Left lung (tissue), 10 donors: ENCODE results near the gene PNPO. TPM values are rescaled to one million over a fixed set of nuclear protein-coding genes. Genes with fewer than 3 reads are reported as not detected.

ENCODE experiments used
- ATAC-seq: fragments of 200-7000 bp; cut with Tn5 transposase; one replicate; pipeline ENCODE4 v1.9.1; 2020; ENCODE audit warnings: moderate library complexity
- DNase-seq, 4 donors: peaks; one replicate each; pipeline ENCODE4 v3.0.0-alpha.2; 2013 to 2020
- H3K27ac ChIP-seq, 2 donors: fragments of 200-600 bp; sonication (generic) in 1 of 2; one replicate each; pipeline versions ENCODE4 v1.5.0 to v1.8.0; 2020 to 2021
- H3K27me3 ChIP-seq, 2 donors: fragments of 200-600 bp; sonication (generic) in 1 of 2; one replicate each; pipeline versions ENCODE4 v1.5.0 to v1.8.0; 2020 to 2021
- H3K36me3 ChIP-seq, 2 donors: fragments of 200-600 bp; sonication (generic) in 1 of 2; one replicate each; pipeline versions ENCODE4 v1.5.0 to v1.8.0; 2020 to 2021
- H3K4me1 ChIP-seq, 2 donors: fragments of 200-600 bp; one replicate each; pipeline ENCODE4 v1.8.0; 2021
- H3K4me3 ChIP-seq, 2 donors: fragments of 200-600 bp; sonication (generic) in 1 of 2; one replicate each; pipeline versions ENCODE4 v1.5.0 to v1.8.0; 2020 to 2021; ENCODE audit warnings: mild to moderate bottlenecking in 1 of 2
- H3K9me3 ChIP-seq, 2 donors: fragments of 200-600 bp; sonication (generic) in 1 of 2; one replicate each; pipeline versions ENCODE4 v1.5.0 to v1.8.0; 2020 to 2021
- CTCF ChIP-seq, 2 donors: fragments of 200-600 bp; sonication (generic) in 1 of 2; IDR thresholded peaks; one replicate each; pipeline versions ENCODE4 v1.5.0 to v1.8.0; 2021; ENCODE audit warnings: antibody characterized with exemption in 2 of 2
- intact Hi-C, 2 donors: fragments of 100-400 bp; cut with DNase I; formaldehyde crosslinking; loops; one replicate each; pipeline versions ENCODE4 v1.11.2 to v1.14.2; 2022
- polyA plus RNA-seq, 6 donors: library from polyadenylated mRNA; unstranded; fragments of 120-200 nt; gene quantifications; one replicate each; pipeline ENCODE4 v1.2.1, GENCODE V29; 2013; ENCODE audit not compliant: insufficient read length in 6 of 6
- total RNA-seq, 2 donors: library from RNA; stranded (reverse); fragmentation: NEBNext Ultra II Directional; extraction: Animal tissue kit (Norgen Biotek cat#: 25700); gene quantifications; one replicate each; pipeline ENCODE4 v1.2.1, GENCODE V29; 2021
- donor health status: DM: no; HTN: yes; CAD: no.
- donor health status: DM: no; HTN: no; CAD: no.

Gene PNPO
- total and polyA plus RNA-seq, 8 donors = 10.7 to 40.0 (median 13.0) TPM

DNA sequence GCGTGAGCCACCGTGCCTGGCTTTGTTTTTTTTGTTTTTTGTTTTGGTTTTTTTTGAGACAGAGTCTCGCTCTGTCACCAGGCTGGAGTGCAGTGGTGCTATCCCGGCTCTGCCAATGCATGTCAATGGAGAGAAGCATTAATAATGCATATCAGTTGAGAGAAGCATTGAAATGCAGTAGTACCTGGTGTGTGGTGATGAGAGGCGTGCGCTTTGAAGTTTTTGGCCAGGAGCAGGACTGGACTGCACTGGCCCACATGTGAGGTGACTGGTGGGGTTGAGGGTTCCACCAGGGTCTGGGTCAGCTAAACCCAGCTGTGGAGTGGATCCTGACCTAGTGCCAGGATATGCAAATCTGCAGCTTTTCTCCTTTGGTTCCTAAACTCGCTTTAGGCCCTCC, 39.9 kb upstream of the PNPO start:
- ATAC-seq (no peak), DNase-seq (no peak)
- Histone ChIP-seq H3K9me3 (no peaks in the 10 kb centered on the region), H3K36me3 (peaks cover 0 to 21% of the 10 kb centered on the region in 2 donors), H3K4me1 (peaks cover 26 to 64% of the 10 kb centered on the region in 2 donors), H3K4me3 (no peak overlapping the region), H3K27me3 (no peaks in the 10 kb centered on the region), H3K27ac (peak overlapping the region; percentile 54 to 57)
- intact Hi-C loops = no loop called here
- no peak for TF ChIP-seq CTCF (IDR thresholded peaks at IDR 0.05)

DNA sequence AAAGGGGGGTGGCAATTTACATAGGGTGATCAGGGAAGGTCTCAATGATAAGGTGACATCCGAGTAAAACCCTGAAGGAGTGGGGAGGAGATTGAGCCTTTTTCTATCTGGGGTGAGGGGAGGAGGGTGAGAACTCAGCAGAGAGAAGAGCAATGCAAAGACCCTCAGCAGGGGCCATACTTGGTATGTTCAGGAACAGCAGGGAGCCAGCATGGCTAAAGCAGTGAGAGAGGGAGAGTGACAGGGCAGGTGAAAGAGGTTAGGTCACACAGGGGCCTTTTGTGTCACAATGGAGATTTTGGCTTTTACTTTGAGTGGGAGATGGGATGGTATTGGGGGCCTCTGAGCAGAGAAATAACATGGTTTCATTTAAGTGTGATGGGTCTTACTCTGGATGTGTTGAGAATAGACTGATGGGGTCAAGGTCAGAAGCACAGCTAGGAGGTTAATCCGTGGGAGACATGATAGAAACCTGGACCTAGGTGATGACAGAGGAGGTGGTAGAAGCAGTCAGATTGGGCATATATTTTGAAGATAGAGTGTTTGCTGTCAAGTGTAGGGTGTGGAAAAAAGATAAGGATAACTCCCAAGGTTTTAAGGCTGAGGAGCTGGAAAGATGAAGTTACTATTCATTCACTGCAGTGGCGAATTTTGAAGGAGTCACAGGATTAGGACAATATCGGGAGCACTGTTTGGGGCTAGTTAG, 39.2 kb upstream of the PNPO start:
- H3K4me1 ChIP-seq = peaks cover 25 to 66% of the 10 kb centered on the region in 2 donors
- DNase-seq (no peak), ATAC-seq (no peak)
- no peak overlapping the region for H3K4me3 ChIP-seq
- intact Hi-C loops = no loop called here
- no peaks in the 10 kb centered on the region for H3K27me3 ChIP-seq
- H3K36me3 ChIP-seq = peaks cover 0 to 21% of the 10 kb centered on the region in 2 donors
- no peak overlapping the region for H3K27ac ChIP-seq
- no peak for TF ChIP-seq CTCF (IDR thresholded peaks at IDR 0.05)
- H3K9me3 ChIP-seq = no peaks in the 10 kb centered on the region

GRCh38 chr17:47905221-47905733, 36.1 kb upstream of the PNPO start:
- Histone ChIP-seq H3K27ac (peak overlapping the region; percentile 70 to 77), H3K9me3 (no peaks in the 10 kb centered on the region), H3K4me3 (no peak overlapping the region), H3K4me1 (peaks cover 15 to 51% of the 10 kb centered on the region in 2 donors), H3K27me3 (no peaks in the 10 kb centered on the region), H3K36me3 (peaks cover 0 to 6% of the 10 kb centered on the region in 2 donors)
- TF ChIP-seq CTCF (IDR thresholded peaks at IDR 0.05) = no peak
- intact Hi-C loops = no loop called here
- peak; percentile 89 for ATAC-seq
- DNase-seq = peak in 3 of 4 donors; percentile 67 to 77 (median 71)

DNA sequence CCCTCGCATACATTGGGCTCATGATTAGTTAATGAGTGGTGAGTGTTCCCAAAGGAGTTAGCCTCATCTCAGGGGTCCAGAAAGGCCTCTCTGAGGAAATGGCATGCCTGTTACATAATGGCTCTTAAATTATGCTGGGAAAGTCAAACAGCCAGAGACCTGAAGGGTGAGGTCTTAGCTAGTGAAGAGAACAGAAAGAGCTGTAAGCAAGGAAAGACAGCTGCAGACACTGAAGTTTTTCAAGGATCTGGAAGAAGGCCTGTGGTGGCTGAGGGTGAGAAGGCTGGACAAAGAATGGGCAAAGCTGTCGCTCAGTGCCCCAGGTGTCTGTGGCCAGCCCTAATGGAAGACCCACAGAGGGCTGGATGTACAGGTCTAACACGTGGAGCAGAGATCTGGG, 34.9 kb upstream of the PNPO start:
- DNase-seq (no peak), ATAC-seq (no peak)
- peaks cover 15 to 41% of the 10 kb centered on the region in 2 donors for H3K4me1 ChIP-seq
- H3K36me3 ChIP-seq = peaks cover 0 to 6% of the 10 kb centered on the region in 2 donors
- peak overlapping the region; percentile 70 to 77 for H3K27ac ChIP-seq
- no peak overlapping the region for H3K4me3 ChIP-seq
- intact Hi-C loops = no loop called here
- H3K9me3 ChIP-seq = no peaks in the 10 kb centered on the region
- no peaks in the 10 kb centered on the region for H3K27me3 ChIP-seq
- TF ChIP-seq CTCF (IDR thresholded peaks at IDR 0.05) = no peak

- Histone ChIP-seq H3K27ac (peak overlapping the region in 1 of 2 donors; percentile 51), H3K27me3 (no peaks in the 10 kb centered on the region), H3K4me1 (peaks cover 15 to 41% of the 10 kb centered on the region in 2 donors), H3K9me3 (no peaks in the 10 kb centered on the region), H3K36me3 (peaks cover 0 to 6% of the 10 kb centered on the region in 2 donors), H3K4me3 (no peak overlapping the region)
- peak; percentile 11 for ATAC-seq
- intact Hi-C loops = no loop called here
- no peak for TF ChIP-seq CTCF (IDR thresholded peaks at IDR 0.05)
- no peak for DNase-seq
Observed at GRCh38 chr17:47907932-47908562, 33.3 kb upstream of the PNPO start.
